ENCODE data around the gene GADD45G. TPM values are rescaled to one million over a fixed set of nuclear protein-coding genes. Genes with fewer than 3 reads are reported as not detected.

The GADD45G gene
- total and polyA plus RNA-seq, 10 of the 15 experiments (the other 5 are each of a cell fraction or from before 2014, with no cell fraction given) = 0.07 to 1.00 (median 0.29) TPM; not detected in 4

DNA sequence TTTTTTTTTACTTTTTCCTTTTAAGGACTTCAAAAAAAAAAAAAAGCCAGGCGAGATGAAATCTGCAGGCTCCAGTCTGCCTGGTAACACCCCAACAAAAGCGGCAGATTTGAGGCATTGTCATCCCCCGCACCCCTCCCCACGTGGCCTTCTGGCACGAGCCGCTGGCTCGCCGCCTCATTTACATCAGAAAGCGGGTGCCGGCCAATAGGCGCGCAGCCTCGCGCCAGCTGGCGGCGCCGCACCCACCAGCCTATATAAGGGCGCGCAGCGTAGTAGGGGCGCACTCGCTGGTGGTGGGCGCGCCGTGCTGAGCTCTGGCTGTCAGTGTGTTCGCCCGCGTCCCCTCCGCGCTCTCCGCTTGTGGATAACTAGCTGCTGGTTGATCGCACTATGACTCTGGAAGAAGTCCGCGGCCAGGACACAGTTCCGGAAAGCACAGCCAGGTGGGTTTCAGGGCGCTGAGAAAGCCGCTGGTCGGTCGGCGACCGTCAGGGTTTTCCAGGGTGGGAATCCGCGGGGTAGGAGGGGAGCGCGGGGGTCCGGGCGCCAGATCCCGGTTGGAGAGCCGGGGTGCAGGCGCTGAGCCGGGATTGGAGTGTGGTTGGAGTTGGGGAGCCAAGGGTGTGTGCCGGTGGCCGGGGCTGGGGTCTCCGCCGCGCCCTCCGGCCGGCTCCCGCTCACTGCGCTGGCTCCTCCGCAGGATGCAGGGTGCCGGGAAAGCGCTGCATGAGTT lies at the start of gene GADD45G (continued):
- TF ChIP-seq ZNF687 (IDR thresholded peaks at IDR 0.05) (no peak), NFIC (IDR thresholded peaks at IDR 0.05; ENCODE audit: low read depth, low read length) (0 out of 2 replicates have a peak, but pooled peaks have one; percentile 30), MXI1 (IDR thresholded peaks at IDR 0.05; ENCODE audit: low read depth, low read length) (peak; percentile 63; the same call in 1 of the 2 replicates), POLR2A (IDR thresholded peaks at IDR 0.05; ENCODE audit: low read depth, low read length) (peak; percentile 89), LARP7 (IDR thresholded peaks at IDR 0.05) (peak; percentile 33; the same call in 1 of the 2 replicates), STAT3 (IDR thresholded peaks at IDR 0.05; ENCODE audit: low read depth, low read length) (no peak), POLR2AphosphoS5 (IDR thresholded peaks at IDR 0.05; ENCODE audit: low read length) (peak; percentile 87), HDAC6 (IDR thresholded peaks at IDR 0.05; ENCODE audit: unreplicated experiment) (no peak), RUNX3 (IDR thresholded peaks at IDR 0.05; ENCODE audit: low read length) (peak; percentile 31), POU2F2 (IDR thresholded peaks at IDR 0.05; ENCODE audit: borderline replicate concordance, low read depth, low read length) (peak; percentile 83; the same call in 2 of the 3 replicates), RAD51 (IDR thresholded peaks at IDR 0.05) (peak; percentile 41; the same call in 1 of the 2 replicates), ELK1 (IDR thresholded peaks at IDR 0.05; ENCODE audit: low read depth, low read length) (peak; percentile 76), RFX5 (IDR thresholded peaks at IDR 0.05; ENCODE audit: low read depth, low read length) (peak; percentile 88), MYC (IDR thresholded peaks at IDR 0.05; ENCODE audit: insufficient read depth, insufficient read length, insufficient replicate concordance, low read length, severe bottlenecking) (no peak), BCLAF1 (IDR thresholded peaks at IDR 0.05) (no peak), IKZF1 (conservative IDR thresholded peaks at IDR 0.05) (no peak), TAF1 (IDR thresholded peaks at IDR 0.05; ENCODE audit: borderline replicate concordance, low read depth, low read length) (0 out of 2 replicates have a peak, but pooled peaks have one; percentile 14)
- TF ChIP-seq, protein P1, sequence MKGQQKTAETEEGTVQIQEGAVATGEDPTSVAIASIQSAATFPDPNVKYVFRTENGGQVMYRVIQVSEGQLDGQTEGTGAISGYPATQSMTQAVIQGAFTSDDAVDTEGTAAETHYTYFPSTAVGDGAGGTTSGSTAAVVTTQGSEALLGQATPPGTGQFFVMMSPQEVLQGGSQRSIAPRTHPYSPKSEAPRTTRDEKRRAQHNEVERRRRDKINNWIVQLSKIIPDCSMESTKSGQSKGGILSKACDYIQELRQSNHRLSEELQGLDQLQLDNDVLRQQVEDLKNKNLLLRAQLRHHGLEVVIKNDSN (IDR thresholded peaks at IDR 0.05; ENCODE audit: borderline replicate concordance, extremely low read length, insufficient read depth, low read depth, low read length) = peak; percentile 73
- TF ChIP-seq, protein P2, sequence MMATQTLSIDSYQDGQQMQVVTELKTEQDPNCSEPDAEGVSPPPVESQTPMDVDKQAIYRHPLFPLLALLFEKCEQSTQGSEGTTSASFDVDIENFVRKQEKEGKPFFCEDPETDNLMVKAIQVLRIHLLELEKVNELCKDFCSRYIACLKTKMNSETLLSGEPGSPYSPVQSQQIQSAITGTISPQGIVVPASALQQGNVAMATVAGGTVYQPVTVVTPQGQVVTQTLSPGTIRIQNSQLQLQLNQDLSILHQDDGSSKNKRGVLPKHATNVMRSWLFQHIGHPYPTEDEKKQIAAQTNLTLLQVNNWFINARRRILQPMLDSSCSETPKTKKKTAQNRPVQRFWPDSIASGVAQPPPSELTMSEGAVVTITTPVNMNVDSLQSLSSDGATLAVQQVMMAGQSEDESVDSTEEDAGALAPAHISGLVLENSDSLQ (IDR thresholded peaks at IDR 0.05) = no peak

All from GM12878 (cell line).